GM03348 (cell line): Measurements from ENCODE around the gene PRRG2.

ENCODE experiments used
- DNase-seq: peaks from one replicate; pipeline ENCODE4 v3.0.0; 2012; ENCODE audit warnings: low spot score

PRRG2 gene

DNA sequence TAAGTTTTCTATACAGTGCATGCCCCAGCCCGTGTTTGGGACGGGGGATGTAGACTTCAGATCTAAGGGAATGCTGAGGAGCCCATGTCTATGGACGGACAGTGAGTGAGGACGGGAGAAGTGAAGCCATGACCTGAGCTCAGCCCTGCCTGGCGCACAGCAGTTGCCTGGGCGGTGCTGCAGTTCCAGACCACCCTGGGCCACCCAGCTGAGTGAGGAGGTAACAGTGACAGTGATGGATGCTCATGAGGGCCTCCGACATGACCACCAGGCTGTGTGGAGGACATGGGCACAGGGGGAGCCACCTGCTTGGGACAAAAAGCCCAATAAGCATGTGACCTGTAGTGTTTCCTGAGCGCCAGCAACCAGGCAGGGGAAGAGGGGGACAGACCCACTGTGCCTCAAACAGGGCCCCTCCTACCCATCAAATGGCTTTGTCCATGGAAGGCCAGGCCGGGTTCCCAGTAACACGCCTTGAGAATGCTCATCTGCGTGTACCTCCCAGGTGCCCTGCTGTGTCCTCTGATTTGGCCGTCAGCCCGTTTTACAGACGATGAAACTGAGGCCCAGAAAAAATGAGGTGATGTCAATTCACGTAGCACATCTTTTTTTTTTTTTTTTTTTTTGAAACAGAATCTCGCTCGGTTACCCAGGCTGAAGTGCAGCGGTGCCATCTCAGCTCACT lies 23.3 kb upstream of the PRRG2 start:
- no peak for DNase-seq

DNA sequence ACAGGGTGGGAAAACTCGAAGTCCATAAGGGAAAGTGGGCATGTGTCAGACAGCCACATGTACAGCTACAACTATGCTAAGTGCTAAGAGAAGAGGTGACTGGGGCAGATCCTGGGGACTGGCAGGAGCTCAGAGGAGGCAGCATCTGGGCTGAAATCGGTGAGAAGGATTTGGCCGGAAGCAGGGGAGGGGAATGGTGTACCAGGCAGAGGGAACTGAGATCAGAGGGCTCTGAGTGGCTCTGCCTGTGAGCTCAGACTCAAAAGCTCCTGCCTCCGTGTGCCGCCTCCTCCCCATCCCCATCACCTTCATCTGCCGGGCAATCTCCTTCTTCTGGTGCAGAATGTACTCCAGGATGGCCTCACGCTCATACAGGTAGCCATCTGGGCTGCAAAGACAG lies 22.5 kb upstream of the PRRG2 start:
- DNase-seq: no peak

- DNase-seq: no peak
Observed at GRCh38 chr19:49559443-49559842, 21.7 kb upstream of the PRRG2 start.

GRCh38 chr19:49559928-49560327 lies 21.2 kb upstream of the PRRG2 start:
- no peak for DNase-seq

- no peak for DNase-seq
Observed at GRCh38 chr19:49560358-49560900, 20.7 kb upstream of the PRRG2 start.

DNA sequence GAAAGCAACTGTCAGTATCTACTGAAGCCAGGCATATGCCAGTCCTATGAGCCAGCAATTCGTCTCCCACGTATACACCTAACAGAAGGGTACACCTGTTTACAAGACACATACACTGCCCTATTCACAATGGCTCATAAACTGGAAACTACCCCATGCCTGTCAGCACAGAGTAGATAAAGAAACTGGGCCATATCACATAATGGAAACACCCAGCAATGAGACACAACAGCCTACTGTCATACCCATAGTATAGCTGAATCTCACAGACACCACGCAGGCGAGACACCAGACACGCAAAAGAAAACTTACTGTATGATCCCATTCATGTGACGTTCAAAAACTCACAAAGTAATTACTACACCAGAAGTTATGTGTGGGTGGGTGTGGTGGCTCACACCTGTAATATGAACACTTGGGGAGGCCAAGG lies 16.5 kb upstream of the PRRG2 start:
- no peak for DNase-seq

GRCh38 chr19:49565261-49565660 lies 15.9 kb upstream of the PRRG2 start:
- no peak for DNase-seq

DNA sequence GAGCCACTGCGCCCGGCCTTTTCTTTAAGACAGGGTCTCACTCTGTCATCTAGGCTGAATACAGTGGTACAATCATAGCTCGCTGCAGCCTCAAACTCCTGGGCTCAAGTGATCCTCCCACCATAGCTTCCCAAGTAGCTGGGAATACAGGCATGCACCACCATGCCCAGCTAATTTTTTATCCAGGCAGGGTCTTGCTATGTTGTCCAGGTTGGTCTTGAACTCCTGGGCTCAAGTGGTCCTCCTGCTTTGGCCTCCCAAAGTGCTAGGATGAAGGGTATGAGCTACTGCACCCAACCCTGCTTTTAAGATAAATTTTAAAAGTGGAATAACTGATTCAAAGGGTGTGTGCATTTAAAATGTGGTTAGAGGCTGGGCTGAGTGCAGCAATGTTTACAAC lies 14.8 kb upstream of the PRRG2 start:
- no peak for DNase-seq

DNA sequence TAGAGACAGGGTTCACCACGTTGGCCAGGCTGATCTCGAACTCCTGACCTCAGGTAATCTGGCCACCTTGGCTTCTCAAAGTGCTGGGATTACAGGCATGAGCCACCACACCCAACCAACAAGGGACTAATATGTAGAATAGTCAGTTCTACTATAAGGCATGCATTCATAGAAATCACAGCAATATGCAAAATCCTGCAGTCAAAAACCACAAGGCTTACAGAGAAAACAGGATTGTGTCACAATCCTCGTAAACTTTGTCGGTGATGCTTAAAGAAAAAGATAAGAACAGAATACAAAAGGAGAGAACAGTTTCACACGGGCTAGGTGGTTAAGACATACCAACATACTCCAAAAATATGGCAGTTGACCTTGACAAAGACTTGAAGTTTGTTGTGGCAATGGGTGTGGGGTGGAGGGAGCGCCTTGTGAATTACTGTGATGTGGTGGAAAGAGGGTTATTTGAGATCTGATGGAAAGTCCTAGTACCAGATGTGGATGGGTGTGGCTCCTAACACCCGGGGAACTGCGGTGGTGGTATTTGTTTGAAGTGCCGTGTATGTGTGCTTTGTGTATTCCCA lies 13.2 kb upstream of the PRRG2 start:
- DNase-seq: peak; percentile 56

DNA sequence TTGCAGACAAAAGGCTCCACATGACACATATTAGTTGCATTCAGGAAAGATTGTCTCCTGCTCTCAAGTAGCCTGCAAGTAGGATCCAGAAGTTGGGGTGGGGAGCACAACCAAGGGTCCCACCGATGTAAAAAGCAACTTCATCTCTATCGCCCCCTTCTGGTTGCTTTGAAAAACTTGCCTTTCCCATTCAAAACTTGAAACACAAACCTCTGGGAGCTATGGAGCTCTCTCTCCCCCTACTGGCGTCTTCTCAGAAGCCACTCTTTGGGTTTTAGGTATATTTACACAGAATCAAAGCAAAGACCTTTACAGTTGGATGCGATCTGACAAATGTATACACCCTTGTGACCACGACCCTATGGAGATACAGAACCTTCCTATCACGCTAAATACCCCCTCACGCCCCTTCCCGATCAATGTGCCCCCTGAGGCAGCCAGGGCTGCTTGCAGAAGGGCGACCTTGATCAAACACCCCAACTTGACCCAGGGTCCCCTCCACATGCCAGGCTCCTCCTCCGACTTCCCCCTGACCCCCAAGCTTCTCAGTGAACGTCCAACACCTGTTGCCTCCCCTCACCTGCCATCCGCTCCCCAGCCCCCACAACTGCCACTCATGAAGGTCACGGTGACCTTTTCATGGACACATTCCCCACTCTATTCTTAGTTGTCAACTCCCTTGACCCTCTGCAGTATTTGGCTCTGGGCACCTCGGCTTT lies 10.8 kb upstream of the PRRG2 start:
- DNase-seq: peak; percentile 86

DNA sequence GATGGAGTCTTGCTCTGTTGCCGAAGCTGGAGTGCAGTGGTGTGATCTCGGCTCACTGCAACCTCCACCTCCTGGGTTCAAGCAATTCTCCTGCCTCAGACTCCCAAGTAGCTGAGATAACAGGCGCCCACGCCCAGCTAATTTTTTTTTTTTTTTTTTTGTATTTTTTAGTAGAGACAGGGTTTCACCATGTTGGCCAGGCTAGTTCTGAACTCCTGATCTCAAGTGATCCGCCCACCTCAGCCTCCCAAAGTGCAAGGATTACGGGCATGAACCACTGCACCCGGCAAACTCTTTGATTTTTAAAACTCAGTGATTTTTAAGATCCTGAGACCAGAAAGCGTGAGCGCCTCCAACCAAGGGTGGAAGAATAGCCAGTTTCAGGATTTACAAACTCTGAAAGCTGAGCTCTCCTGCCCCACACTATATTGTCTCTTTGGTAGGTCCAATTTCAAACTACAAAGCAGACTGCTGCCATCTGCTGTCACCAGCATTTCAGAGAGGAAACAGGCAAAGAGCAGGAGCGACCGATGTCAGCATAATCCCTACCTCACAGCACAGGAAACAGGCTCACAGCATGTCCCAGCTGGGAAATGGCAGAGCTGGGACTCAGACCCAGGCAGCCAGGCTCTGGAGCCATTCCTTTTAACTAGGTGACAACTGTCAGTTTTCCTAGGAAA lies 10.0 kb upstream of the PRRG2 start:
- DNase-seq: no peak

DNA sequence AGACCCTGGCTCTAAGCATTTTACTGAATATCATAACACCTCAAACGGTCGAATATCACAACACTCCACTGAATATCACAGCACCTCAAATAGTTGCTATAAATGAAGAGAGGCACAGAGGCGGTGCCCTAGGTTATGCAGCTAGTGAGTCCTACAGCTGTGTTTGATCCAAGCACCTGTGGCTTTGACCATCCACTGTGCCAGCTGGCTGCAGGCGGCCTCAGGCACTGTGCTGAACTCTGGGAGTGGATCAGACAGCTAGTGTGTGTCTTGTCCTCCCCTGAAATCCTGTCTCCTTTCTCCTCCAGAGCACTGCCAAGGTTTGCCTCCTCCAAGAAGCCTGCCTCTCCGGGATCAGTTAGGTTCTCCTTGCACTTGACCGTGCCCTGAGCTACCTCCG lies 8.1 kb upstream of the PRRG2 start:
- DNase-seq: no peak

GRCh38 chr19:49573425-49573824 lies 7.7 kb upstream of the PRRG2 start:
- DNase-seq: no peak

DNA sequence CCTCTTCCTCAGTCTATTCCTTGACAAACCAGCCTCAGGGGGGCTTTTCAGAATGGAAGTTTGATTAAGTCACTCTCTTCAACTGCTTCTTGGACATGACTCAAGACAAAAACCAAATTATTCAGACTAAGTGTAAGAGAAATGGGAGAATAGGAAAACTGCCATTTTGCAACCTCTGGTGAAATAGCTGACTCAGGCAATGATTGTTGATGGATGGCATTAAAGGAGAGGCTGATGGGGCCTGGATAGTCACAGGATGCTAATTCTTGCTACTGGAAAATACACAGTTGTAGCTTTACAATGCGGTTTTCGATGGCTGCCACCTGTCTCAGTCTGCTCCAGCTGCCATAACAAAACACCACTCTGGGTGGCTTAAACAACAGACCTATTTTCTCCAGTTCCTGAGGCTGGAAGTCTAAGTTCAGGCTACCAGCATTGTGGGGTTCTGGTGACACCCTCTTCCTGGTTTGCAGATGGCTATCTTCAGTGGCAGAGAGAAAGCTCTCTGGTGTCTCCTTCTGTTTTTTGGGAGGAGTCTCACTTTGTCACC lies 6.8 kb upstream of the PRRG2 start:
- no peak for DNase-seq

DNA sequence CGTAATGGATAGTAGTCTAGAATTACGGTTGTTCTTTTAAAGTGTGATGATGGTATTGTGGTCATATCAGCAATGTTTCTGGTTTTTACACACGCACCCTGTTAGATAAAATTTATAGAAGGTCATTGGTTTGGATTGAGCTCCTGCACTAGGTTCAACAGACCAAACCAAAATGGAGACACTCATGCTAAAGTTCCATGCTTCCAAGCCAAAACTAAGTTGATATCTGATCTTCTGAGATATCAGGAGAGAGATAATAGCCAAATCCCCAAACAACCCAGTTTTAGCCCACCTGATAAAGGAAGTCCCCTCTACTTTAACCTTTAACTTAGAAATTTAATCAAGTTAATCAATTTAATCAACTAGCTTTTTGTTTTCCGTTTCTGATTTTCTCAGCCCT lies 1.9 kb upstream of the PRRG2 start:
- no peak for DNase-seq

GRCh38 chr19:49579947-49580263 lies 1.2 kb upstream of the PRRG2 start:
- no peak for DNase-seq

DNA sequence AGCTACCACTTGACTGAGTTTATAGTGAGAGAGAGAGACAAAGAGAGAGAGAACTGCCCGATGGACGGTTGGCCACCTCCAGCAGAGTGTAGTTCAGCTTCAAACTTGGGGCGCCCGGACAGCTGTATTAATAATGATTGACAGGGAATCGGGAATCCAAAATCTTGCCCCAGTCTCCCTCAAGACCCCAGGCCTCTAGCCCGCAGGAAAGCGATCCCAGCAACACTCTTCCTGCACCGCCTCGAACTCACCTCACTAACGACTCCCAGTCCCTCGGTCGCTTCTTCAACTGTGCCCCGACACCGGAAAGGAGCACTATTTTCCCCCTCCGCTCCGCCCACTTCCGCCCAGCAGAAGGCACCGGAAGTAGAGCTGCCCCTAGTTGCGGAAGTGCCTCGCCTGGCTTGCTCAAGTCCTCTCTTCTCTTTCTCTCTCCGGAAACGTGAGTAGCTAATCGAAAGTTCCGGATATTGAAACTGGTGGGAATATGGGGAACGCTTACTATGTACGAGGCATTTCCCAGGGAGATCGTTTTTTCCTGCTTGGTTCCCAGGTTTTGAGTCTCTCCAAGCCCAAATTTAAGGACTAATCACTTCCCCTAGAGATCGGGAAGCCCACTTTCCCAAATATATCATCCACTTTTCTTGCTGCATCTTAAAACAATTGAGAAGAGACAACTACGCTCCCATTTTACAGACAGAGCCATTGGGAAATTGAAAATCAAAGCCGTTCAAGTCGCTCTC lies 681 bp upstream of the PRRG2 start, which contains the start of gene NOSIP:
Gene NOSIP (minus strand): TSS at position 293 of the 743 bp plus-strand sequence. CDS start 19,865 bp downstream, outside the sequence.
- peak; percentile 94 for DNase-seq

- no peak for DNase-seq
Observed at GRCh38 chr19:49583239-49583638, 2.1 kb downstream of the PRRG2 start.

DNA sequence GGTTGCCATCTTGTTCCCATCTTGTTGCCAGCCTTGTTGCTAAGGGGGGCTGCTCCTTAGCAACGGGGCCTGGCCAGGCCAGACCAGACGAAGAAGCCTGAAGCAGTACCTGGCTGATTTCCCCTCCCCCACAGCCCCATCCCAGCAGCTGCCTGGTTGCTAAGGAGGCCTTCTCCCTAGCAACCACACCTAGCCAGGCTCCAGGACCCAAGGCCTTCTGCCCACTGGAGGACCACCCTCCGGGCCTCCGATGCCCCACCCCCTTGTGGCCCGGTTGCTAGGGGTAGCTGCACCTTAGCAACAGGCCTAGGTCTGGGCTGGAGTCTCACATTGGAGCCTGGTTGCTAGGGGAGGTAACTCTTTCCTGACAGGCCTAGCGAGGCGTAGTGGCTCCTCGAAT lies 3.9 kb downstream of the PRRG2 start:
- no peak for DNase-seq

DNA sequence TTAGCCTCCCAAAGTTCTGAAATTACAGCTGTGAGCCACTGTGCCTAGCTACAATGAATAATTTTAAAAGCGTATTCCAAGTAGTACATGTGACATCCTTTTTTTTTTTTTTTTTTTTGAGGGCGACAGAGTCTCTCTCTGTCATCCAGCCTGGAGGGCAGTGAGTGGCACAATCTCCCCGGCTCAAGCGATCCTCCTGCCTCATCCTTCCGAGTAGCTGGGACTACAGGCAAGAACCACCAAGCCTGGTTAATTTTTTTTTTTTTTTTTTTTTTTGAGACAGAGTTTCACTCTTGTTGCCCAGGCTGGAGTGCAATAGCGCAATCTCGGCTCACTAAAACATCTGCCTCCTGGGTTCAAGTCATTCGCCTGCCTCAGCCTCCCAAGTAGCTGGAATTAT lies 6.1 kb downstream of the PRRG2 start:
- no peak for DNase-seq

GRCh38 chr19:49588365-49589122 lies 7.4 kb downstream of the PRRG2 start:
- DNase-seq: no peak
